ENCODE measurements around the gene LIMS1. TPM values are rescaled to one million over a fixed set of nuclear protein-coding genes. Genes with fewer than 3 reads are reported as not detected.
"Not testable (repeated sequence)": the region's sequence is repeated elsewhere in the genome, so short reads cannot be mapped to it uniquely, and the experiment has no call there.

Gene LIMS1
- polyA plus RNA-seq, 1 donor (not counting 4 experiments of a cell fraction or from before 2014, with no cell fraction given) = 62.5 TPM

- H3K4me2 ChIP-seq (ENCODE audit: control insufficient read depth, extremely low read depth, insufficient read depth, low read depth, low read length); H3K27ac ChIP-seq (ENCODE audit: control insufficient read depth, insufficient read depth, low read length); H3K36me3 ChIP-seq (ENCODE audit: control insufficient read depth in 2 of 2, extremely low read depth in 1 of 2, insufficient read depth in 2 of 2, low read length in 2 of 2); H3K9ac ChIP-seq (ENCODE audit: control insufficient read depth, extremely low read depth, insufficient read depth, low read length); DNase-seq (ENCODE audit: low read depth, low spot score); H2AFZ ChIP-seq (ENCODE audit: control insufficient read depth, low read length); FAIRE-seq; dilution Hi-C loops (cut with MboI; ENCODE audit: extremely low pct_ligation_motif_present, low sequenced_read_pairs); H3K79me2 ChIP-seq (ENCODE audit: control insufficient read depth, insufficient read depth, low read length); H3K4me3 ChIP-seq (ENCODE audit: control insufficient read depth in 2 of 3, extremely low read depth in 1 of 3, insufficient read depth in 2 of 3, low read depth in 1 of 3, low read length in 3 of 3); H4K20me1 ChIP-seq (ENCODE audit: control insufficient read depth, extremely low read depth, insufficient read depth, low read length); H3K9me3 ChIP-seq (ENCODE audit: control insufficient read depth, low read depth, low read length); H3K9me1 ChIP-seq (ENCODE audit: control insufficient read depth, extremely low read depth, insufficient read depth, low read length); H3K27me3 ChIP-seq (ENCODE audit: control insufficient read depth, extremely low read depth, insufficient read depth, low read length): not testable (repeated sequence)
- H3K4me1 ChIP-seq (ENCODE audit: control insufficient read depth, extremely low read depth, insufficient read depth, low read length) = peaks cover 12% of the 10 kb centered on the region
Measured at GRCh38 chr2:108658553-108658952, 124.3 kb downstream of the LIMS1 start.

GRCh38 chr2:108661493-108661892 is 127.2 kb downstream of the LIMS1 start:
- FAIRE-seq; H3K36me3 ChIP-seq (ENCODE audit: control insufficient read depth in 2 of 2, extremely low read depth in 1 of 2, insufficient read depth in 2 of 2, low read length in 2 of 2); H2AFZ ChIP-seq (ENCODE audit: control insufficient read depth, low read length); H3K27ac ChIP-seq (ENCODE audit: control insufficient read depth, insufficient read depth, low read length); H3K4me3 ChIP-seq (ENCODE audit: control insufficient read depth in 2 of 3, extremely low read depth in 1 of 3, insufficient read depth in 2 of 3, low read depth in 1 of 3, low read length in 3 of 3); H3K9me3 ChIP-seq (ENCODE audit: control insufficient read depth, low read depth, low read length); H3K4me1 ChIP-seq (ENCODE audit: control insufficient read depth, extremely low read depth, insufficient read depth, low read length); H3K9ac ChIP-seq (ENCODE audit: control insufficient read depth, extremely low read depth, insufficient read depth, low read length); H3K27me3 ChIP-seq (ENCODE audit: control insufficient read depth, extremely low read depth, insufficient read depth, low read length); H3K79me2 ChIP-seq (ENCODE audit: control insufficient read depth, insufficient read depth, low read length); H4K20me1 ChIP-seq (ENCODE audit: control insufficient read depth, extremely low read depth, insufficient read depth, low read length); H3K9me1 ChIP-seq (ENCODE audit: control insufficient read depth, extremely low read depth, insufficient read depth, low read length); H3K4me2 ChIP-seq (ENCODE audit: control insufficient read depth, extremely low read depth, insufficient read depth, low read depth, low read length); dilution Hi-C loops (cut with MboI; ENCODE audit: extremely low pct_ligation_motif_present, low sequenced_read_pairs); DNase-seq (ENCODE audit: low read depth, low spot score): not testable (repeated sequence)

- H3K4me1 ChIP-seq (ENCODE audit: control insufficient read depth, extremely low read depth, insufficient read depth, low read length); H3K9ac ChIP-seq (ENCODE audit: control insufficient read depth, extremely low read depth, insufficient read depth, low read length); H3K4me2 ChIP-seq (ENCODE audit: control insufficient read depth, extremely low read depth, insufficient read depth, low read depth, low read length); dilution Hi-C loops (cut with MboI; ENCODE audit: extremely low pct_ligation_motif_present, low sequenced_read_pairs); H4K20me1 ChIP-seq (ENCODE audit: control insufficient read depth, extremely low read depth, insufficient read depth, low read length); FAIRE-seq; H2AFZ ChIP-seq (ENCODE audit: control insufficient read depth, low read length); H3K36me3 ChIP-seq (ENCODE audit: control insufficient read depth in 2 of 2, extremely low read depth in 1 of 2, insufficient read depth in 2 of 2, low read length in 2 of 2); H3K27me3 ChIP-seq (ENCODE audit: control insufficient read depth, extremely low read depth, insufficient read depth, low read length); H3K79me2 ChIP-seq (ENCODE audit: control insufficient read depth, insufficient read depth, low read length); DNase-seq (ENCODE audit: low read depth, low spot score); H3K27ac ChIP-seq (ENCODE audit: control insufficient read depth, insufficient read depth, low read length); H3K9me1 ChIP-seq (ENCODE audit: control insufficient read depth, extremely low read depth, insufficient read depth, low read length); H3K4me3 ChIP-seq (ENCODE audit: control insufficient read depth in 2 of 3, extremely low read depth in 1 of 3, insufficient read depth in 2 of 3, low read depth in 1 of 3, low read length in 3 of 3); H3K9me3 ChIP-seq (ENCODE audit: control insufficient read depth, low read depth, low read length): not testable (repeated sequence)
Measured at GRCh38 chr2:108662207-108662612, 127.9 kb downstream of the LIMS1 start.

- FAIRE-seq; H2AFZ ChIP-seq (ENCODE audit: control insufficient read depth, low read length); H3K9me3 ChIP-seq (ENCODE audit: control insufficient read depth, low read depth, low read length); H3K9ac ChIP-seq (ENCODE audit: control insufficient read depth, extremely low read depth, insufficient read depth, low read length); H3K27me3 ChIP-seq (ENCODE audit: control insufficient read depth, extremely low read depth, insufficient read depth, low read length); DNase-seq (ENCODE audit: low read depth, low spot score); dilution Hi-C loops (cut with MboI; ENCODE audit: extremely low pct_ligation_motif_present, low sequenced_read_pairs); H3K9me1 ChIP-seq (ENCODE audit: control insufficient read depth, extremely low read depth, insufficient read depth, low read length); H4K20me1 ChIP-seq (ENCODE audit: control insufficient read depth, extremely low read depth, insufficient read depth, low read length); H3K79me2 ChIP-seq (ENCODE audit: control insufficient read depth, insufficient read depth, low read length); H3K36me3 ChIP-seq (ENCODE audit: control insufficient read depth in 2 of 2, extremely low read depth in 1 of 2, insufficient read depth in 2 of 2, low read length in 2 of 2); H3K4me1 ChIP-seq (ENCODE audit: control insufficient read depth, extremely low read depth, insufficient read depth, low read length); H3K4me3 ChIP-seq (ENCODE audit: control insufficient read depth in 2 of 3, extremely low read depth in 1 of 3, insufficient read depth in 2 of 3, low read depth in 1 of 3, low read length in 3 of 3); H3K4me2 ChIP-seq (ENCODE audit: control insufficient read depth, extremely low read depth, insufficient read depth, low read depth, low read length); H3K27ac ChIP-seq (ENCODE audit: control insufficient read depth, insufficient read depth, low read length): not testable (repeated sequence)
Measured at GRCh38 chr2:108663346-108663745, 129.1 kb downstream of the LIMS1 start.

GRCh38 chr2:108664089-108664488 is 129.8 kb downstream of the LIMS1 start:
- H3K79me2 ChIP-seq (ENCODE audit: control insufficient read depth, insufficient read depth, low read length); H3K9me1 ChIP-seq (ENCODE audit: control insufficient read depth, extremely low read depth, insufficient read depth, low read length); H3K9me3 ChIP-seq (ENCODE audit: control insufficient read depth, low read depth, low read length); H2AFZ ChIP-seq (ENCODE audit: control insufficient read depth, low read length); H3K4me3 ChIP-seq (ENCODE audit: control insufficient read depth in 2 of 3, extremely low read depth in 1 of 3, insufficient read depth in 2 of 3, low read depth in 1 of 3, low read length in 3 of 3); H3K4me1 ChIP-seq (ENCODE audit: control insufficient read depth, extremely low read depth, insufficient read depth, low read length); H4K20me1 ChIP-seq (ENCODE audit: control insufficient read depth, extremely low read depth, insufficient read depth, low read length); H3K4me2 ChIP-seq (ENCODE audit: control insufficient read depth, extremely low read depth, insufficient read depth, low read depth, low read length); H3K27me3 ChIP-seq (ENCODE audit: control insufficient read depth, extremely low read depth, insufficient read depth, low read length); H3K36me3 ChIP-seq (ENCODE audit: control insufficient read depth in 2 of 2, extremely low read depth in 1 of 2, insufficient read depth in 2 of 2, low read length in 2 of 2); H3K27ac ChIP-seq (ENCODE audit: control insufficient read depth, insufficient read depth, low read length); dilution Hi-C loops (cut with MboI; ENCODE audit: extremely low pct_ligation_motif_present, low sequenced_read_pairs); H3K9ac ChIP-seq (ENCODE audit: control insufficient read depth, extremely low read depth, insufficient read depth, low read length); DNase-seq (ENCODE audit: low read depth, low spot score); FAIRE-seq: not testable (repeated sequence)
